PFSK-1 (cell line): ENCODE measurements around the gene ACAD9.

Experiments
- FOXP2 ChIP-seq: optimal IDR thresholded peaks from 2 replicates; pipeline ENCODE3; 2011; ENCODE audit warnings: borderline replicate concordance, control low read depth, inconsistent platforms; ENCODE audit not compliant: insufficient read depth; ENCODE audit errors: extremely low read length, extremely low read depth
- POLR2AphosphoS5 ChIP-seq: IDR thresholded peaks from 2 replicates; pipeline ENCODE4 v1.6.1; 2012; ENCODE audit warnings: low read depth, mild to moderate bottlenecking, control low read depth, low read length, moderate library complexity
- SIN3A ChIP-seq: IDR thresholded peaks from 2 replicates; pipeline ENCODE4 v1.6.1; 2012; ENCODE audit warnings: mild to moderate bottlenecking, low read length, moderate library complexity, borderline replicate concordance; ENCODE audit not compliant: insufficient read depth
- TAF1 ChIP-seq: IDR thresholded peaks from 2 replicates; pipeline ENCODE4 v1.6.1; 2012; ENCODE audit warnings: low read length, control low read depth, borderline replicate concordance; ENCODE audit not compliant: insufficient read depth
- TF ChIP-seq, protein P1 (sequence below), 2 experiments: IDR thresholded peaks; 2 replicates each; pipeline versions ENCODE4 v1.6.1 to v1.8.0; 2011 to 2012; ENCODE audit warnings: low read depth in 2 of 2, low read length in 2 of 2, control low read depth in 1 of 2, inconsistent platforms in 1 of 2, mild to moderate bottlenecking in 1 of 2, moderate library complexity in 1 of 2; ENCODE audit not compliant: insufficient read depth in 1 of 2

The ACAD9 gene

DNA sequence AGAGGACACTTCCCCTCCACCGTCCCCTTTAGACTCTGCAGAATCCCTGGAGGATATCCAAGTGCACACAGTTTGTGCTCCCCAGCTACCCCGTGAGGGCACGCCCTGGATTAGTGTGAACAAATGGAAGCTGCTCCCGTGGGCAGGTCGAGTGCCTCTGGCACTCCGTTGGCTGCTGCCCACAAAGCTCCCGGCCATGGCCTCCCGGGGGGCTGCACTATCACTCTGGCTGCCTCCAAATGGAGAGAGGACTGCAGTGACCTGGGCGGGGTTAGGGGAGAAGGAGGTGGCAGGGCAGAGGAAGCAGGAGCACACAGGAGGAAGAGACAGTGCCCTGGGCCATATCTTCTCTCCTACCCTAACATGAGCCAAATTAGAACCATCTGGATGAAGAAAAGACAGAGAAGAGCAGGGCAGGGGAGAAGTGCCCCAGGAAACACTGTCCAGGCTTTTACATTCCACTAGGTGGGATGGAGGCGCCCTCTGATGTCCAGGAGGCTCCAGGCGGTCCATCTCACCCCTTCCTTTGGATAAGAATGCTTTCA lies 29.4 kb upstream of the ACAD9 start:
- TF ChIP-seq SIN3A (no peak), TAF1 (no peak), FOXP2 (no peak), POLR2AphosphoS5 (no peak)
- TF ChIP-seq, protein P1, sequence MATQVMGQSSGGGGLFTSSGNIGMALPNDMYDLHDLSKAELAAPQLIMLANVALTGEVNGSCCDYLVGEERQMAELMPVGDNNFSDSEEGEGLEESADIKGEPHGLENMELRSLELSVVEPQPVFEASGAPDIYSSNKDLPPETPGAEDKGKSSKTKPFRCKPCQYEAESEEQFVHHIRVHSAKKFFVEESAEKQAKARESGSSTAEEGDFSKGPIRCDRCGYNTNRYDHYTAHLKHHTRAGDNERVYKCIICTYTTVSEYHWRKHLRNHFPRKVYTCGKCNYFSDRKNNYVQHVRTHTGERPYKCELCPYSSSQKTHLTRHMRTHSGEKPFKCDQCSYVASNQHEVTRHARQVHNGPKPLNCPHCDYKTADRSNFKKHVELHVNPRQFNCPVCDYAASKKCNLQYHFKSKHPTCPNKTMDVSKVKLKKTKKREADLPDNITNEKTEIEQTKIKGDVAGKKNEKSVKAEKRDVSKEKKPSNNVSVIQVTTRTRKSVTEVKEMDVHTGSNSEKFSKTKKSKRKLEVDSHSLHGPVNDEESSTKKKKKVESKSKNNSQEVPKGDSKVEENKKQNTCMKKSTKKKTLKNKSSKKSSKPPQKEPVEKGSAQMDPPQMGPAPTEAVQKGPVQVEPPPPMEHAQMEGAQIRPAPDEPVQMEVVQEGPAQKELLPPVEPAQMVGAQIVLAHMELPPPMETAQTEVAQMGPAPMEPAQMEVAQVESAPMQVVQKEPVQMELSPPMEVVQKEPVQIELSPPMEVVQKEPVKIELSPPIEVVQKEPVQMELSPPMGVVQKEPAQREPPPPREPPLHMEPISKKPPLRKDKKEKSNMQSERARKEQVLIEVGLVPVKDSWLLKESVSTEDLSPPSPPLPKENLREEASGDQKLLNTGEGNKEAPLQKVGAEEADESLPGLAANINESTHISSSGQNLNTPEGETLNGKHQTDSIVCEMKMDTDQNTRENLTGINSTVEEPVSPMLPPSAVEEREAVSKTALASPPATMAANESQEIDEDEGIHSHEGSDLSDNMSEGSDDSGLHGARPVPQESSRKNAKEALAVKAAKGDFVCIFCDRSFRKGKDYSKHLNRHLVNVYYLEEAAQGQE (IDR thresholded peaks at IDR 0.05; ENCODE audit: insufficient read depth in 1 of 2, low read depth in 2 of 2, low read length in 2 of 2): no peak

DNA sequence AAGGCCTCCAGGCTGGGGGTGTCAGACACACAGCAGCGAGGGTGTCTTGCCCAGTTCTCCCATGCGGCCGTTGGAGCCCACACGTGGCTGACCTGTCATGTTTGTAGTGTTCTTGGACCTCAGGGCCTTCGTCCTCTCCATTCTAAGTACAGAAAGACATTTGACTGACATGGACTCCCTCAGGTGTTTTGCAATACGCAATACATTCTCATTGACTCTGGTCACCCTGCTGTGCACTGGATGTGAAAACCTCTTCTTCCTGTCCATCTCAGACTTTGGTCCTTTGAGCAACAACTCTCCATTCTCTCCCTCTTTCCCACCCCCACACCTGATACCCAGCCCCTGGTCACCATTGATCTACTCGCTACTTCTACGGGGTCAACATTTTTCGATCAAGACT lies 28.9 kb upstream of the ACAD9 start:
- TF ChIP-seq, protein P1 (IDR thresholded peaks at IDR 0.05; ENCODE audit: insufficient read depth in 1 of 2, low read depth in 2 of 2, low read length in 2 of 2): no peak
- no peak for TF ChIP-seq FOXP2
- TF ChIP-seq TAF1: no peak
- no peak for TF ChIP-seq POLR2AphosphoS5
- no peak for TF ChIP-seq SIN3A

DNA sequence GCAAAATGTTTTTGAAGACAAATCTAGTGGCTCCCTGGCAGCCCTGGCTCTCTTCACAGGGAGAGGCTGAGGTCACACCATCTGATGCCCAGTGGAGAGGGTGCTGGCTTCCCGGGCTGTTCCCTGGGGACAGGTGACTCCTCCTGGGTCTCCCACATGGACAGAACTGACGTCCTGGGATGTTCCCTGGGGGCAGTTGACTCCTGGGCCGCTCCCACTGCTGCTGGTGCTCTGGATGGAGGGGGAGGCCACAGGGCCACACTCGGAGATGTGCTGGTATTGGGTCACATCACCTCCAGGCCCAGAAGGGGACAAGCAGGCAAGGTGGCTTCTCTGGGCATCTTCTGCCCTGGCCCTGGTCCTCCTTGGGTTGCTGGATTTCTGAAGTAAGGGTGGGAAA lies 27.8 kb upstream of the ACAD9 start:
- TF ChIP-seq TAF1 (no peak), FOXP2 (no peak), POLR2AphosphoS5 (no peak), SIN3A (no peak)
- TF ChIP-seq, protein P1 (IDR thresholded peaks at IDR 0.05; ENCODE audit: insufficient read depth in 1 of 2, low read depth in 2 of 2, low read length in 2 of 2): no peak

DNA sequence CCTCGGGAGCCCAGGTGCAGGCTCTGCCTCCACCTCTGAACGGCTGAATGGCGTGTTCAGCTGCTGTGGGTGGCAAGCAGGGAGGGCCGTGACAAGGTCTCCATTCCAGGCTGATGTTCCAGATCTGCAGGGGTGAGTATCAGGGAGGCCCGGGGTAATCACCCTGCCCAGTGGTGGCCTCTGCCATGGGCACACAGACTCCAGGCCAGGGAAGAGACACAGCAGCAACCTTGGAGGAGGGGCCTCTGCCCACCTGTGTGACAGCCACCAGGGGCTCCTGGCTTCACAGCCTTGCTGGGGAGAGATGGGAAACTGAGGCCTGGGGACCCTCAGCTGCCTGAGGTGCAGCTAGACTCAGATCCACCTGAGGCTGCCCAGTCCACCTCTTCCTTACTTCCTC lies 25.6 kb upstream of the ACAD9 start:
- TF ChIP-seq SIN3A (no peak), POLR2AphosphoS5 (no peak), FOXP2 (no peak), TAF1 (no peak)
- TF ChIP-seq, protein P1 (IDR thresholded peaks at IDR 0.05; ENCODE audit: insufficient read depth in 1 of 2, low read depth in 2 of 2, low read length in 2 of 2): no peak

DNA sequence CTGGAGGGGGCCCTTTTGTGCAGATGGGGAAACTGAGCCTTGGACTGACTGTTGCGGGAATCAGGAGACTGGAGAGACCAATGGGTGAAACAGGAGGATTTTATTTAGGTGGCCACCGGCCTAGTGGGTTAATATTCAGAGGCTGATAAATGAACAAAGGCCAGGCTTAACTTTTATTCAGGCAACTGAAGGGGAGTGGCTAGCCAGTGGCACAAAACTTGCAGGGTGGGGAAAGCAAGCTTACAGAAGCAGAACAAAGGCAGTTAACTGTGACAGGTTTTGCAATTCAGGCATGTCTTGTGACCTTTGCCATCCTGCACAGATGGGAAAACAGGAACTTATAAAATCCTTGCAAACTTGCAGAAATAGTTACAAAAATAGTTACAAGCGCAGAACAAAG lies 24.9 kb upstream of the ACAD9 start:
- no peak for TF ChIP-seq FOXP2
- TF ChIP-seq POLR2AphosphoS5: no peak
- no peak for TF ChIP-seq TAF1
- TF ChIP-seq, protein P1 (IDR thresholded peaks at IDR 0.05; ENCODE audit: insufficient read depth in 1 of 2, low read depth in 2 of 2, low read length in 2 of 2): no peak
- TF ChIP-seq SIN3A: no peak
